Stimulated activated CD8-positive, alpha-beta memory T cell treated with anti-CD3 and anti-CD28 coated beads, Interleukin-12 subunit alpha, Interleukin-12 subunit beta, amount 100 ng/mL, for 4 hours (primary cell): ENCODE measurements around the gene CNOT6L.

Source experiments
- DNase-seq: peaks from one replicate; pipeline ENCODE4 v3.0.0-alpha.2; 2020; ENCODE audit warnings: low read depth

Gene CNOT6L

GRCh38 chr4:77820649-77821561, 1.7 kb upstream of the CNOT6L start:
- no peak for DNase-seq

- DNase-seq, result peak; percentile 90
Observed at GRCh38 chr4:77819843-77820648, 878 bp upstream of the CNOT6L start.

DNA sequence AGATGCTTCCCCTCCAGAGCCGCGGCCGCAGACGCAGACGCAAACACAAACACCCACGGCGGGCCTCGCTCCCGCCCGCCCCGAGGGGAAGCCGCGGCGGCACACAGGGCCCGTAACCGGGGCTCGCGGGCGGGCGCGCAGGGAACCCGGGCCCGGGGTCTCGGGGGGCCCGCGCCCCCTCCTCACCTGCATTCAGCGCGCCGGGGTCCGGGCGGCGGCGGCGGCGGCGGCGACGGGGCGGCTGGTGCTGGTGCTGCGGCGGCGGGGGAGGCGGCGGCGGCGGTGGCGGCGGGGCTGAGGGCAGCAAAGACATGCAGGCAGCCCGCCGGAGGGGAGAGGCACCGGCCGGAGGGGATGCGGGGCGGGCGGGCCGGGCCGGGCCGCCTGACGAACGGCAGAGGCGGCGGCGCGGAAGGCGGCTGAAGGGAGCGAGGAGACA, 255 bp upstream of the CNOT6L start:
- DNase-seq, result peak; percentile 77

GRCh38 chr4:77818073-77818601, 1.0 kb downstream of the CNOT6L start:
- DNase-seq, result no peak

- DNase-seq, result no peak
Observed at GRCh38 chr4:77817304-77818072, 1.7 kb downstream of the CNOT6L start.

GRCh38 chr4:77816546-77816945, 2.6 kb downstream of the CNOT6L start:
- DNase-seq, result no peak

GRCh38 chr4:77815636-77816035, 3.5 kb downstream of the CNOT6L start:
- DNase-seq, result no peak

DNA sequence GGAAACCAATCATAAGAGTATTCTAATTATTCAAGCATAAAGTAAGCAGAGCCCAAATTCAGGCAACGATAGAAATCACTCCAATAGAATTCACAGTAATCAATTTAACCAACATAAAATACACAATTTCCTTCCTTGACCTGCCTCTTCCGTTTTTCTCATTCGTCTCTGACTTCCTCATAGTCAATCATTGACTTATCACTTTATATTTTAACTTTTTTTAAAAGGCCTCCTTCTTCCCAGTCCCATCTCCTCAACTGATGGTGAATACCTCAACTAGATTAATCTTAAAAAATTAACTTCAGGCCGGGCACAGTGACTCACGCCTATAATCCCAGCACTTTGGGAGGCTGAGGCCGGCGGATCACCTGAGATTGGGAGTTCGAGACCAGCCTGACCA, 13.3 kb downstream of the CNOT6L start:
- DNase-seq, result no peak

GRCh38 chr4:77804471-77804870, 14.7 kb downstream of the CNOT6L start:
- DNase-seq, result no peak

- no peak for DNase-seq
Observed at GRCh38 chr4:77802402-77802801, 16.8 kb downstream of the CNOT6L start.

GRCh38 chr4:77801260-77801608, 17.9 kb downstream of the CNOT6L start:
- DNase-seq, result no peak

DNA sequence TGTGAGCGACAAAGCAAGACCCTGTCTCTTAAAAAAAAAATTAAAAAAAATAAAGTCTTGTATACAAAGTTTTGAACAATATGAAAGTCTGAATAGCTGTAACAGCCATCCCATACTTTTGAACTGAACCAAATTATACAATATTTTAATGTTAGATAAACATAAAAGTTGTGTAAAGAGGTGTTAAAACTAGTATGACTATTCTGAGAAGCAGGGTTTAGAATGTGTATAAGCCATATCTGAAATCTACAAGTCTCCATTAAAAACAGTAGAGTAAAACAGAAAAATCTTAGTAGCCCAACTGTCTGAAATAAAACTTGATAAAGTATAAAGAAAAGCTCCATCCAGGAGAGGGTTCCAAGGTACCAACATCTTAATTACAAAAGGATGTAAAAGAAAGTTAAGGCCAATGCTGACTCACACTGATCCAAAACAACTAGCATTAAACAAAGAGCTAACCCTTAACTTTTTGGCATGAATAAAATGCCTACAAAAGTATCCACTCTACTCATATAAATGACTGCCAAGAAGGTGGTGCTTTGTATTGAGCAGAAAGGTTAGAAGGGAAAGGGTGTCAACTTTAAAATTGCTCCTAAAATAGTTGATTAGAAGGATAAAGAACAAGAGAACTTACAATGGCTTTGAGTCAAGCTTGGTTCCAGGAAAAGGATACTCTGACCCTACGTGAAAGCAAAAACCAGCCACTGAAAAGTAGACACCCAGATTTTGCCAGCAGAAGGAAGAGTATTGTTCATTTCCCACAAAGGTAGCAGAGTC, 18.5 kb downstream of the CNOT6L start:
- no peak for DNase-seq

DNA sequence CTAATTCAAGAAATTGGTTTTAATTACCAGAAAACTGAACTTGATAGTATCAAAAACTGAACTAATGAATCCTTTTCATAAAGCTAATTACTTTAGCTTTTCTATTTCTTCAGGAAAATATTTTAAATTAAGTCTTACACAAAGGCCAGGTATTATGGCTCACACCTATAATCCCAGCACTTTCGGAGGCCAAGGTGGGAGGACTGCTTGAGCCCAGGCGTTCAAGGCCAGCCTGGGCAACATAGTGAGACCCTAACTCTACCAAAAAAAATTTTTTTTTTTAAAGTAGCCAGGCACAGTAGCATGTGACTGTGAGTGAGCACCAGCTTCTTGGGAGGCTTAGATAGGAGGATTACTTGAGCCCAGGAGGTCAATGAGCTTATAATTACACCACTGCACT, 19.1 kb downstream of the CNOT6L start:
- DNase-seq, result no peak

DNA sequence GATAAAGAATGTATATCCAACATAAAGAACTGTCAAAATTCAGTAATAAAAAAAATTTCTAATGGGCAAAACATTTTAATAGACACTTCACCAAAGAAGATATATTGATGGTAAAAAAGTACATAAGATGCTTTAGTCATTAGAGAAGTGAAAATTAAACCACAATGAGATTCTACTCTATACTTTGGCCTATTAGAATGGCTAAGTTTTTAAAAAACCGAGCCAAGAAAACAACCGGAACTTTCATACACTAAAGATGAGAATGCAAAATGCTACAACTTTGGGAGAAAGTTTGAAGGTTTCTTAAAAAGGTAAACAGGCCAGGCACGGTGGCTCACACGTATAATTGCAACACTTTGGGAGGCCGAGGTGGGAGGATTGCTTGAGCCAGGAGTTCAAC, 20.8 kb downstream of the CNOT6L start:
- no peak for DNase-seq

DNA sequence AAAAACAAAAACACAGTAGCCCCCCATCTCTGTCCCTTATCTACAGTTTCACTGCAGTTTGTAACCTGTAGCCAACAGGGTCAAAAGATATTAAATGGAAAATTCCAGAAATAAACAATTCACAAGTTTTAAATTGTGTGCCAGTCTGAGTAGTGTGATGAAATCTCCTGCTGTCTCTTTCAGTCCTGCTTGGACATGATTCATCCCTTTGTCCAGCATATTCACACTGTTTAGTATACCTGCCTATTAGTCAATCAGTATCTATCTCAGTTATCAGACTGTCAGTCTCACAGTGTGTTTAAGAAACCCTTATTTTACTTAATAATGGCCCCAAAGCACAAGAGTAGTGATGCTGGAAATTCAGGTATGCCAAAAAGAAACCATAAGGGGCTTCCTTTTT, 21.9 kb downstream of the CNOT6L start:
- no peak for DNase-seq

DNA sequence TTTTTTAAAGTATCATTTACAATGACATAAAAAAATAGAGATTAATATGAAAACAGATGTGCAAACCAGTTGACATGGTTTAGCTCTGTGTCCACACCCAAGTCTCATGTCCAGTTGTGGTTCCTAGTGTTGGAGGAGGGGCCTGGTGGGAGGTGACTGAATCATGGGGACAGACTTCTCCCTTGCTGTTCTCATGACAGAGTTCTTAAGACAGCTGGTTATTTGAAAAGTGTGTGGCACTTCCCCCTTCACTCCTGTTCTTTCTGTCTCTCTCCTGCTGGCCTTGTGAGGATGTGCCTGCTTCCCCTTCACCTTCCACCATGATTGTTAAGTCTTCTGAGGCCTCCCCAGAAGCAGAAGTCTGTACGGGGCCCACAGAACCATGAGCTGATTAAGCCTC, 23.8 kb downstream of the CNOT6L start:
- no peak for DNase-seq

- DNase-seq, result no peak
Observed at GRCh38 chr4:77790146-77790545, 29.0 kb downstream of the CNOT6L start.

DNA sequence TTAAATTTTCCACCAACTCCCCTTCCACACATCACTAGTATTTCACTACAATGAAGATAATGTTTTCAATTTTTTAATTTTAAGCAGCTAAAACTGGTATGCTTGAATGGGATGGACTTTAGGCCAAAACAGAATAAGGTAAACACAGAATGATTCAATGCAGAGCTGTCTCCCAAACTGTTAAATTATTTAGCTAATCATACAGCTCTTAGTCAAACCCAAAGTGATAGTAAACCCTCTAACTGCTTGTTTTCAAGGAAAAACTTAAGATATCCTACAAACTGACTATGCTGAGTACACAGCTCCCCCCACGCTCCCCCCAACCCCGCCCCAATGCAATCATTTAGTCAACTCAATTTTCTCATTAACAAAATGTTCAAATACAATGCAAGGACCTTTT, 30.2 kb downstream of the CNOT6L start:
- DNase-seq, result no peak

DNA sequence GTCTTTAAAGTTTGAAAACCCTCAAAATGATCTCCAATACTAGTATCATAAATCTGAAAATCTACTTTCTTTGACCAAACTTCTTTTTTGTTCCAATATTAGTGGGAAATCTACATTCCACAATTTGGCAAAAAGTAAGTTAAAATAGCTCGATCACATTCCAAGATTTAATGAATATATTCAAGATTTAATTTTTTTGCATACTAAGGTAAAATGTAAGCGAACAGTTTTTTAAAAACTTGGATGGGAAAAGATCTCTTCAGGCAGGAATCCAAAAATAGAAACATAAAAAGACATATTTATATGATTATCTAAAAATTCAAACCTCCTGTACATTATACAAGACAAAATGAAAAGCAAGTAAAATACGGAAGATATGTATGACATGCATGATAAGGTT, 31.2 kb downstream of the CNOT6L start:
- DNase-seq, result no peak

GRCh38 chr4:77785669-77786068, 33.5 kb downstream of the CNOT6L start:
- DNase-seq, result no peak

DNA sequence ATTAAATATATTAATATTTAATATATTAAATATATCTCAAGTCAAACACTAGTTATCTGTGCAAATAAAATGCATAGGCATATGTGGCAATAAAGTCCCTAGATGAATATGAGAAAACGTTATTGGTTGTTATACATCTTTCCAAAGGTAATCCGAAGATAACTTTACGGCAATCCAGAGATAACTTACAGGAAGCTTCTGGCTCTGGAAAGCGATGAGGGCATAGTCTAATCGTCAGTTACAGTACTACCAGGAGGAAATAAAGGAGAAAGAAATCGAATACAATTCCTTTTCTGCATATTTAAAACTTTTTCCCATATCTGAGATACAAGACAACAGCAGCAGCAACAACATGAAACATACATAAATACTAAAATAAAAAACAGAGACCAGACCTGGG, 35.3 kb downstream of the CNOT6L start:
- DNase-seq, result no peak
